Measurements from ENCODE around the gene RTCB.

The RTCB gene

DNA sequence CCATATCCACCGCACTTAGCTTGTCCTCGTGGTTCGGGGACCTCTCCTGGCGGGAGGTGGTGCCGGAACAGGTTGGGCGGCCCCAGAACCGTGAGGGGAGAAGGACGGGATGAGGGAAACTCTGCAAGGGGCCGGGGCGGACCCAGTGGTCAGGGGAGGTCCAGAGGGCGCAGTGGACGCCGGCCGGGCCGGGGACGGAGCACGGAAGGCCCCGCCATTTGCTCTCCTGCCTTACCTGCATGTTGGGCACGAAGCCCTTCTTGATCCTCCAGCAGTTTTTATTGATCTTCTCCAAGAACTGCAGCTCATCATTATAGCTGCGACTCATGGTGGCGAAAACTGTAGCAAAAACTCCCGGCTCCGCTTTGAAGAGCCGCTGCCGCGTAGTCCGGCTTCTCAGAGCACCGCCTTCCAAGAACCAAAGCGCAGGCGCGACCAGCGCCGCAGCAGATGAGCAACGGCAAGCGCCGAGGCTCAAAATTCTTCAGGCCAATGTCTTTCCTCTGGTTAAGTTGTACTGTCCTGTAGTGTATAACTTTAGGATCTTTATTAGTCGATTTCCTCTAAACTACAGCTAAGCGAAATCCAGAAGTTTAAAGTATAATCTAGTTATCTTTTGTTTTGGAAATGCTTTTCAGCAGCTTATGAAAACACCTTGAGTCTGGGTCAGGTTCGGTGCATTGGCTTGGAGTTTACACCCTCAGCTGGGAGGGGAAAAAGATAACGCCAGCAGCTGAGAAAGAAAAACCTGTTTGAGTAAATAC, at the start of gene RTCB:
Gene RTCB (minus strand): TSS at position 419 of the 764 bp plus-strand sequence. CDS start 91 bp downstream, at position 328.
- peak; percentile 92 for DNase-seq (ENCODE audit: low read depth, low spot score)

DNA sequence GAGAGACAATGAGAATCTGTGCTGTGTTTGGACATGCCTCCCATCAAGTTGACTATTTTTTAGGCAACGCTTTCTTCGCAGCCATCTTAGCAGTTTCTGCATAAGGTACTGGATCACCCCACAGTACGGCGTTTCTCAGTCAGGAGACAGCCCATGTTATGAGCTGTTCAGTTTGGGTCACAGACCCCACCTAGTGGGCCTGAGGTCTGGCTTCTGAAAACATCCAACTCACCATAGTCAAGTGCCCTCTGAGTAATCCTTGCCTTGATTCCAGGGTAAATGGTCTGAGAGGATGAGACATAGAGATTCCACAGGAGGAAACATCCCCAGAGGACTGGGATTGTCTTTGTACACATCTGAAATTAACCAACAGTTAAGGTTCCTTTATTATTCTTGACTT, 45.0 kb upstream of the RTCB start:
- no peak for DNase-seq (ENCODE audit: low read depth, low spot score)

DNA sequence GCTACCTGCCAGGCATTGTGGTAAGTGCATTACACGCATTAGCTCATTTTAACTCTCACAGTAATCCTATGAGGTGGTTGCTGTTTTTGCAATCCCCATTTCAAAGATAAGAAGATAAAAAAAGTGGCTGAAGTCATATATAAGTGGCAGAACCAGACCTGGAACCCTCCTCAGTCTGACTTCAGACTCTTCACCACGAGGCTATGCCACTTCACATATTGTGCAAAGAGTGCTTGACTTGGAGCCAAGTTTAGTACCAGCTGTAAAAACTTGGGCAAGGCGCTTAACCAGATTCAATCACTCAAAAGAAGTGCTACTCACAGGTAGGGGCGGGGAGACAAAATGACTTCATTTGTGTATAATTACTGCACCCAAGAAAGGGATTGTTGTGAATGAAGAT, 36.9 kb upstream of the RTCB start:
- DNase-seq (ENCODE audit: low read depth, low spot score), result no peak

DNA sequence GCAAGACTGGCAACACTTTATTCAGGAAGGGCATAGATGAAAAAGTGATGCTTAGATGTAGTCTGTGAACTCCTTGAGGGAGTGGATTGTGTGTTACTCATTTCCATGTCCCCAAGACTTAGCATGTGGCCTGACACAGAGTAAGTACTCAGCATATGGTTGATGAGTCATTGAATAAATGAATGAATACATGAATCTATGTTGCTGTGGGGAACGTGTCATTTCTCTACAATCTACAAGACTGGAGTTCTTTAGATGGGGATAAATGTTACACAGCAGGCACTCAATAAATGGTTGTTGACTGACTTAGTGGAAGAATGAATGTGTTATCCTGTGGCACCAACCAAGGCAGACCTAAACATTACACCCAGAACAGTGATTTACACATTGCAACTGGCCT, 34.3 kb upstream of the RTCB start:
- no peak for DNase-seq (ENCODE audit: low read depth, low spot score)

DNA sequence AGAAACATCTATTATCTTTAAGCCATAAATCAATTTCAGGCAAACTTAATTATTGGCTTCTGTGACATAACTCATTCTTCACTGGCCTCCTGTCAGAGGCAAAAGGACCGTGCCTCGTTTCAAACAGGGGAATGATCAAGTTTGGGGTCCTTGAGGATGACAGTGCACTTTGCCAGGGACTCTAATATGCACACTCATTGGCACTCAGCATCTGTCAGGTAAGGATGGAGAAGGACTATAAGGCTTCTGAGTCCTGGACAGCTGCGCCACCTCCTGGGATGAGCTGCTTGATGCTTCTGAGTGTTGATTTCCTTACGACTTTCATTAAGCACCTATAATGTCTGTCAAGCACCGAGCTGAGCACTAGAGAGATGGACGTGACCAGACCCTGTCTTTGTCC, 32.0 kb upstream of the RTCB start:
- no peak for DNase-seq (ENCODE audit: low read depth, low spot score)

DNA sequence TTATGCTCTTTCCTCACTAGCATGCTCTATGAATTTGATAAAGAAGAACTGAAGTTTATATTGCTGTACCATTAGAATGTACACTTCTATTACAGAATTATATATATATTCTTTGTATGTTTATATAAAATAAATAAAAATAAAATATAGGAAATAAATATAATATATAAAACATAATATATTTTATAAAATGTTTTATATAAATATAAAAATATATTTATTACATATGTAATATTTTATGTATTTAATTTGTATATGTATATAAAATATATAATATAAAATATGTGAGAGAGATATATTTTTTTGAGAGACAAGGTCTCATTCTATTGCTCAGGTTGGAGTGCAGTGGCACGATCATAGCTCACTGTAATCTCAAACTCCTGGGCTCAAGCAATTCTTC, 18.3 kb upstream of the RTCB start:
- DNase-seq (ENCODE audit: low read depth, low spot score), result no peak

DNA sequence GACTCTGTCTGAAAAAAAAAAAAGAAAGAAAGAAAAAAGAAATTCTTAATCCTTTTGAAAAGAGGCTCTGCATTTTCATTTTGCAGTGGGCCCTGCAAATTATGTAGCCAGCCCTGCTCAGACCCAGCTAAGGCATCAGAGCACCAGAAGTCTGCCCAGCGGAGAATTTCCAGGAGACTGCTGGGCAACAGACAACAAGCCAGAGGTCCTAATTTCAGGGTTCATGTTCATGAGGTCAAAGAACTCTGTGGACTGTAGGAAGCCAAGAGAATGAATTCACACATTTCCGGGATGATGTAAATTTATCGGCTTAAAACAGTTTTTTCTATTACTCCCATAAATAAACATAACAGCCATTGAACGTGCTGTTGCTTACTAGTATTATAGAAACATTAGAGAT, 14.8 kb upstream of the RTCB start:
- DNase-seq (ENCODE audit: low read depth, low spot score), result no peak

DNA sequence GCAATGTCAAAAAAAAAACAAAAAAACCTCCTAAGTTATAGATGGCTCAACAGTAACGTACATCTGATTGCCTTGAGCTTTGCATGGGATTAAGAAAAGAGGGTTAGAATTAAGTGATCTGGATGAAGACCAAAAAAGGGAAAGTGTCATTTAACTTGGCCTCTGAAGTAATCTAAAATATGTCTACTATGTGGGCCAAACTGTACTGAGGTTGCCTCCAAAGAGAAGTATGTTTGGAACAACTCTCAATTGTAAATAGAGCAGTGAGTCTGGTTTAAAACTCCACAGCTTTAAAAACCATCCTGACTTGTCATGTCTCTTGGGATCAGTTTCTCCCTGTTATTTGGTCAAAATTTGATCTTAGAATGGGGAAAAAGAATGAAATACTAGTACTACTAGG, 11.6 kb upstream of the RTCB start:
- DNase-seq (ENCODE audit: low read depth, low spot score), result no peak

DNA sequence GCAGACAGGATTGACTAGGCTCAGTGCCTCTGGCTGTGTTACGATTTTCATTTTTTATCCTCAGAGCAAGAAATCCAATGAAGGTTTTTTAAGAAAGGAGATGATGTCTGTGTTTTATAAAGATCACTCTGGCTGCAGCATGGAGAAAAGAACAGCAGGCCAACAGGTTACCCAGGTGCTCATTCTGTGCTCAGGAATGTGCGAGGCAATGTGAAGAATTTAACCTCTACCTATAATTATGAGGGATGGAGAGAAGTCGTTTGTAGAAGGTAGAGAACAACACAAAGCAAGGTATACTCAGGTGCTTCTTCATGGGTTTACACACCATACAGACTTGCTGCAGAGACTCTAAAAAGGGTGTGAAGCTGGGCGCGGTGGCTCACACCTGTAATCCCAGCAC, 10.0 kb upstream of the RTCB start:
- no peak for DNase-seq (ENCODE audit: low read depth, low spot score)

DNA sequence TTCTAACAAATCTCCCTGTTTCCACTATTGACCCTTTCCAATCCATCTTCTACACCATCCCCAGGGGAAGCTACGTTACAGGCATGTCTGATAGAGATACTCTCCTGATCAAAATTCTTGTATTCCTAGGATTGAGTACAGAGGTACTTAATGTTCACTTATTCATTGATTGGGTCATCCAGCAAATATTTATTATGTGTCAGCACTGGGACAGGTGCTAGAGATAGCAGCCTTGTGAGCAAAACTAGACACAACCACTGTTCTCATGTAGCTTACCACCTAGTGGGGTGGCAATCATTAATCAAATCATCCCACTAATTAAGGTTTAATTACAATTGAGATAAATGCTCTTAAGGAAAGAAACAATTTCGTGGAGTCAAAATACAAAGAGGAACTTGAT, 9.4 kb upstream of the RTCB start:
- DNase-seq (ENCODE audit: low read depth, low spot score), result no peak

DNA sequence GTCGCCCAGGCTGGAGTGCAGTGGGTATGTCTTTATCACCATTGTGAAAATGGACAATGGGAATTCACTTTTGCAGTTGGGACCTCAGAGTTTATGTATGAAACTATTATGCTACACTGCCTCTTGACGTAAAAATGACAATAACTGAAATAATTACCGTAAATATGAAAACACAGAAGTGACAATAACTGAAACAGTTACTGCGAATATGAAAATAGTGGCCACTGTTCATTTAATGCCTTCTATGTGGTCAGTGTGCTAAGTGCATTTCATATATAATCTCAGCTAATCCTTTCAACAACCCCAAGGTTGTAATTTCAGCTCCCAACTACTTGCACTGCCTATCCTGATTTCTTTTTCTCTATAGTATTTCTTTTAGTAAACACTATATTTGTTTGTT, 5.9 kb upstream of the RTCB start:
- DNase-seq (ENCODE audit: low read depth, low spot score), result no peak

DNA sequence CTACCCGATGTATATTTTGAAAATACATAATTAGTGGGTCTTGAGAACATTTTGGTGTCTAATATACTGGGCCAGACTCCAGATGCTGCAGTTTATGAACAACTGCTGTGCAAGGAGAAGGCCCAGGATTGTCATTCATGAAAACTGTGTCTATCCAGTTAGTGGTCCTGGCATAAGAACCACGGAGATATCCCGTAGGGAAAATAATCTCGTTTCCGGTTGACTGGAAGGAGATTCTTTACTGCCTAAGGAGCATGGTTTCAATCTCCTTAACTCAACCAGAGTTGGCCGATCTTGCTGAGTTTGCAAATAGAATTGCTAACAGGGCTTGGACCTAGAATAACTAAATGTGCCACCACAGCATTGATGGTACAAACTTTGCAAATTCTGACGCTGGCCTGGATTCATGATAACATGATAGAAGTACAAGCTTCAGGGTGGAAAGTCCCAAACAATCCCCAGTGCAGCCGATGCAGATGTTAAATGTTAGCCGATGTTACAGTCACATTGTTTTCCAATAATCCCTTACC, 4.6 kb upstream of the RTCB start:
- DNase-seq (ENCODE audit: low read depth, low spot score), result no peak

DNA sequence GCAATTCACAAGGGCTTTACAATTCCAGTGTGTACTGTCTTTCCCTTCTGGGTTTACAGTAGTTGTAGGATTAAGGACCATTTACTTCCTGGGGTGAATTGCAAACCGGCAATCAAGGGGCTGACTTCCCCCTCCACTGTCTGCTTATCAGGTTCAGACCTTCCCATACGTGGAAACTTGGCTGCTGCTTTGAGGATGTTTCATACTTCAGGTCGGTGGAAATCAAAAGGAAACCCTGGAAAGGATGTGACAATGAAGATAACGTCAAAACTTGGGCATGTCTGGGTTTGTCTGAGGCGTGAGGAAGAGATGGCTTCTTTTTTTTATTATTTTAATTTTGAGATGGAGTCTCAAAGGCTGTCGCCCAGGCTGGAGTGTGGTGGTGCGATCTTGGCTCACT, 2.1 kb upstream of the RTCB start:
- DNase-seq (ENCODE audit: low read depth, low spot score), result no peak

DNA sequence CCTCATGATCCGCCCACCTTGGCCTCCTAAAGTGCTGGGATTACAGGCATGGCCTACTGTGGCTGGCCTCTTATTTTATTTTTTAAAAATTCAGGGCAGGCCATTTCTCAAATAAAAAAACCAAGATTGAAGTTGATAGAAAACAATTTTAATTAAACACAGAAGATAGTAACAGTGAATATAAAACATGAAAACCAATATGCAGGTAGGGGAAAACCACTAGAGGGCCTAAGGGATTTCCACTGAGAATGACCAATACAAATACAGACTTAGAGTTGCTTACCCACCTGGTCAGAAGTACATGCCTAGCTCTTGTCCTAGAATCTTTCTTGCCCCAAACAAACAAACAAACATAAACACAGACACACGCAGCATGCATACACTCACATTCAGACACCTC, 1.7 kb upstream of the RTCB start:
- DNase-seq (ENCODE audit: low read depth, low spot score), result no peak

DNA sequence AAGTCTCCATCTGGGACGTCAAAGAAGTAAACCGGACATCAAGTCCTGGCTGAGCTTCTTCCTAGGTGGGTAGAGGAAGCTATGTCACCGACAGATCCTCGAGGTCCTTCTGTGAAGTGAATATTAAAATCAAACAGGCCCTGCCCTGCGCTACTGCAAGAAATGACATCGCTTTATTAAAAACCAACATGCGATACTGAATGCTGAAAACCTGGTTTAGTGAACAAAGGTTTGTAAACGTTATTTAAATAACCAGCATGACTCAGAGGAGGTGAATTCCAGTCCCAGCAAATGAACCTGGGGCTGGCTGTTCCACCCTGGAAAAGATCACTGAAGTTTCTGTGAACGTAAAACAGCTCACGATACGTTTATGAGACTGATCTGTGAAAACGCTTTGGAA, 645 bp downstream of the RTCB start:
- no peak for DNase-seq (ENCODE audit: low read depth, low spot score)

DNA sequence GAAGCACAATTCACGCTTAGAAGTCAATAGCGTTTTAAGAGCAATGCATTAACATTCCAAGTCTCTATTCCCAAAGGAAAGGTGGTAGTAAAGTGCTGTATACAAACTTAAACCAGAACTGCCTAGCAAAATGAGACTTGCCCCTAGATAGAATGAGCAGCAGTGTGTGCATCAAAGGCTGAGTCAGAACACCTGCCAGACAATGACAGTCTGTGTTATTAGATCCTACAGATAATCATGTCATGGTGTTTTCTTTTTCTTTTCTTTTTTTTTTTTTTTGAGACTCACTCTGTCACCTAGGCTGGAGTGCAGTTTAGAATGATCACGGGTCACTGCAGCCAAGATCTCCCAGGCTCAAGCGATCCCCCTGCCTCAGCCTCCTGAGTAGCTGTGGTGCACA, 1.6 kb downstream of the RTCB start:
- DNase-seq (ENCODE audit: low read depth, low spot score), result no peak

DNA sequence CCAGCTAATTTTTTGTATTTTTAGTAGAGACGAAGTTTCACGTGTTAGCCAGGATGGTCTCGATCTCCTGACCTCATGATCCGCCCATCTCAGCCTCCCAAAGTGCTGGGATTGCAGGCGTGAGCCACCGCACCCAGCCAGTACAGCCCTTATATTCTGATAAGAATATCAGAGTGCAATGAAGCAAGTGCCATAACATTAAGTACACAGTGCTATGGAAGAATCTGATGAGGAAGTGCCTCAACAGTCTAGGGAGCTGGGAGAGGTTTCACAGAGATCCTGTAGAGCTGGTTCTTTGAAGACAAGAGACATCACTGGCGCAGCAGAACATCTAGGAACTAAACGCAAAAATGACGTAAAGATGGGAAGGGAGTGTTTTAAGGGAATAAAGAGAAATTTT, 2.1 kb downstream of the RTCB start:
- no peak for DNase-seq (ENCODE audit: low read depth, low spot score)

DNA sequence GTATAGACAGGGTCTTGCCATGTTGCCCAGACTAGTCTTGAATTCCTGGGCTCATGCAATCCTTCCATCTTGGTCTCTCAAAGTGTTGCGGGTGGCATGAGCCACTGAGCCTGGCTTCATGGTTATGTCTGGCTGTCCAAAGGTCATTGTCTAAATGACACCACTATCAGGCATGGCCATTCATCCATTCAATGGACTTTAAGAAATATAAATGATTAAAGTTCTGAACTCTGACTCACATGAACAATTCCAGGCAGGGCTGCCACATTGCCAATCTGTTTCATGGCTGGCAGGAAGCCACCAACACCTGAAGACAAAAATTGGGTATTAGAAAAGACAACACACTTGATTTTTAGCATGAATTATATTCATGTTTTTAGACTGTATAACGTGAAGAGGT, 4.1 kb downstream of the RTCB start:
- no peak for DNase-seq (ENCODE audit: low read depth, low spot score)

DNA sequence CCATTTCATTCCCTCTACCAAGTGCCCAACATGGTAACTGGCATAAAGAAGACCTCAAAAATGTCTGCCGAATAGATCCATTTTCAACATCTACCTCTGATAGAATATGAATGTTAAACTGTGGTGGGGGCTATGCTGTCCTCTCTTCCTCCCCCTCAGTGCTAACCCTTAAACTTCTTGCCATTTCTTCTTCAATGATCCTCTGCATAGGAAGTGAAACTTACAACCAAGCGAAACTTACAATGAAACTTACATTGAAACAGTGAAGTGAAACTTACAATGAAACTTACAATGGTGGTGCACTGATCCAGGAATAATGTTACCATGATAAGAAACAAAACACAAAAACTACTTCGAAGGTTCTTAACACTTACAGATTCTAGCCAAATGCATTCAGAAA, 4.7 kb downstream of the RTCB start:
- DNase-seq (ENCODE audit: low read depth, low spot score), result no peak

DNA sequence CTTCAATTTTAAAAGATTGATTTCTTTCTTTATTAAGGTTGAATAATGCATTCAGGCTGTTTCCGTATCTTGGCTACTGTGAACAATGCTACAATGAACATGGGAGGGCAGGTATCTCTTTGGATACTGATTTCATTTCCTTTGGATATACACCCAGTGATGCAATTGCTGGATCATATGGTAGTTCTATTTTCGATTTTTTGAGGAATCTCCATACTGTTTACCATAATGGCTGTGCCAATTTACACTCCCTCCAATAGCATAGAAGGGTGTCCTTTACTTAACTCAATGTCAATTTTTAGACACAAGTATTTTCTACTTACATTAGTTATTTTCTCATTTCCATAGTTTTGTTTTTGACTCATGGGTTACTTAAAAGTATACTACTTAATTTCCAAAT, 8.0 kb downstream of the RTCB start:
- DNase-seq (ENCODE audit: low read depth, low spot score), result no peak

DNA sequence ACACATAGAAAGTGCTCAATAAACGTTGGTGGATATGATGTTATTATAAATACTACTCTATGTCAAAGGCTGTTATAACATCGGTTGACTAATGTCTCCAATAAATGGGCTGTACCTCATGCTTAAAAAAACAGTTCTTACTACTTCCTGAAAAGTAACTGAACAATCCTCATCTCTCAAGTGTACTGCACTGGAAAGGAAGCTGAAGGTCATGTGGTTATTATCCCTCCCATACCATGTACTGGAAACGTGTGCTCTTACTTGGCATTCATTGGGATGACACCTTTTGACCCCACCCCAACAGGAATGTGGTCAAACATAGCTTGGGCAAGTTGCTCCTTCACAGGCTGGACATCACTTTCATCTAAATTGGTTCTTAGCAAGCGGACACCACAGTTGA, 10.6 kb downstream of the RTCB start:
- no peak for DNase-seq (ENCODE audit: low read depth, low spot score)

DNA sequence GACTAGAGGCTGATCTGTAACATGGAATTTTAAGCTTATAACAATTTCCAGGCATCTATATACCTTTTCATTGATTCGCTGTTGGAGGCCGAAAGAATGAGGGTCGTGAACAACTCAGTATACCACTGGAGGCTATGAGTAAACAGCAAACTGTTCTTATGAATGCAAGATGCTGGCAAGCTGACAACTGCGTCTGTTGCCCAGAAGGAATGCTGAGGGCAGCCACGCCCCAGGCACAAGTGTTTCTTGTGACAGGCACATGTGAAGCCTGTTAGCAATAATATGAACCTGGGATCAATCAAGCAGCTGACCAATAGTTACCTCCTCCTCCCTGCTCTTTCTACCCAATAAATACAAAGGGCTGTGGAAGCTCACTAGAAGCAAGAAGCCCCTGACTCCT, 15.3 kb downstream of the RTCB start:
- DNase-seq (ENCODE audit: low read depth, low spot score), result no peak

DNA sequence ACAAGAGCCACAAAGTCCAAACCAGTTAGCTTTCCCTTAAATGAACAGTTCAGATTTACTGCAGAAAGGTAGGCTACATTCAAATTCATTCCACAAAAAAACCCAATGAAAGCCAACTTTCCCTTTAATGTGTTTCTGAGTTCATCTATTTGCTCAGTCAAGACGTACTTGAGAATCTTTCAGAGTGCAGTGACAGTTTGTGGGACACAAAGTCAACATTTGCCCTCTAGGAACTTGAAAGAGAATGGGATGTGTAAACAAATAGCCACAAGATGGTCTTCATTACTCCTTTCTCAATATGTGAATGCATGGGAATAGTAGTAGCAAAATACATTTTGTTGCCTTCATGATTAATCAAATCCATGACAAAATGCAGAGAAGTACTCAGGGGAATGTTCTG, 15.8 kb downstream of the RTCB start:
- DNase-seq (ENCODE audit: low read depth, low spot score), result no peak

DNA sequence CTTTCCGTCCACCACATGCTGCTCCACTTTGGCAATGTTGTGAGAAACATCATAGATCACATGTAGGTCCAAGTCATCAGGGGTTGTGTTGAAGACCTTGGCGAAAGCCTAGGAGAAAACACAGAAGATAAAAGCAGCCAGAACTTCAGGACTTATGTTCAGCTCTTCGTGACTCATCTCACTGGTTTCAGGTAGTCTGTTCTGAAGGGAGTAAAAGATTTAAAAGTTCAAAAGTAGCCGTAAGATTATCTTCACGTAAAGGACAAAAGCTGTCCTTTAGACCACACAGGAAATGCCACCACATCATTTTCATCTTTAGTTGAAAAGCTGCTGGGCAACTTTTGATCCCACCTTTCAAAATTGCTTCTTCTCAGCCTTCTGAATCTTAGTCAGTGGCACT, 16.9 kb downstream of the RTCB start:
- no peak for DNase-seq (ENCODE audit: low read depth, low spot score)

All from smooth muscle cell of the brain vasculature (primary cell).